ENCODE data around the gene PFKP. TPM values are rescaled to one million over a fixed set of nuclear protein-coding genes. Genes with fewer than 3 reads are reported as not detected.

PFKP gene
- total RNA-seq, 4 donors from 2014 or later, result 22.4 to 45.4 (median 29.1) TPM

DNA sequence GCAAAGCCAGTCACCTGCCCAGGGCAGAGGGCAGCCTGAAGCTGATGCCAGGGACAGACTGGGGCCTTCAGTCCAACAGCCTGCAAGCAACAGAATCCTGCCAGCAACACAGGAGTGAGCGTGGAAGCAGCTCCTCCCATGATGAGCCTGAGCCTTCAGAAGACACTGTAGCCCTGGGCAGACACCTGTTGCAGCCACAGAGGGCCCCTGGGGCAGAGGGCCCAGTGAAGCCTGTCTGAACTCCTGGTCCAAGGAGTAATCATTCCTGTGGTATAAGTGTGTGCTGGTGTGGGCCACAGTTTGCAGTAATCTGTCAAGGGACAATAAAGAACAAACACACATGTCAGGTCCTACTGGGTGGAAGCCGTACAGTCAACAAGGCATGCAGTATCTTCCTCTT is 2.9 kb upstream of the PFKP start:
- peaks cover 0 to 9% of the 10 kb centered on the region in 2 donors for H3K27me3 ChIP-seq
- WGBS, 2 donors, result 94 to 97% methylated on average over 2 of the region's 2 CpGs

DNA sequence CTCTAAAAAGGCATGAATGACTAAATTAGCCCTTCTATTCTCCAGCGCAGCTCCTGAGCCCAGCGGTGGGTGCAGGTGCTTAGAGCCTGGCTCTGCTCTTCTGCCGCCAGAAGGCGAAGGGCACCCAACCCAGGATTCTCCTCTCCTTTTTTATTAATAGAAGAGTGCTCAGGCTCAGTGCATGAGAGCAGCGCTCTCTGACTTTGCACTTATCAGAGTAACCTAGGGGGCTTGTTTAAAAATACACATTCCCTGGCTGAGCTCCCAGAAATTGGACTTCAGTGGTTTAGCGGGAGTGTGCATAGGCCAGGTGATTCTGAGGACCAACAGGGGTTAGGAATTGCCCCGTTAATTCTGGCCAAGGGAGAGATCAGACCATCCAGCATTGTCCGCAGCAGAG is 1.7 kb upstream of the PFKP start:
- H3K27ac ChIP-seq, result no peak overlapping the region
- H3K4me1 ChIP-seq, result peaks cover 0 to 30% (median 15%) of the 10 kb centered on the region in 4 donors
- 80 to 82% methylated on average over 8 of the region's 8 CpGs for WGBS, 2 donors
- no peak overlapping the region for H3K4me3 ChIP-seq
- DNase-seq (ENCODE audit: low spot score in 2 of 2), result no peak
- TF ChIP-seq, protein P1, sequence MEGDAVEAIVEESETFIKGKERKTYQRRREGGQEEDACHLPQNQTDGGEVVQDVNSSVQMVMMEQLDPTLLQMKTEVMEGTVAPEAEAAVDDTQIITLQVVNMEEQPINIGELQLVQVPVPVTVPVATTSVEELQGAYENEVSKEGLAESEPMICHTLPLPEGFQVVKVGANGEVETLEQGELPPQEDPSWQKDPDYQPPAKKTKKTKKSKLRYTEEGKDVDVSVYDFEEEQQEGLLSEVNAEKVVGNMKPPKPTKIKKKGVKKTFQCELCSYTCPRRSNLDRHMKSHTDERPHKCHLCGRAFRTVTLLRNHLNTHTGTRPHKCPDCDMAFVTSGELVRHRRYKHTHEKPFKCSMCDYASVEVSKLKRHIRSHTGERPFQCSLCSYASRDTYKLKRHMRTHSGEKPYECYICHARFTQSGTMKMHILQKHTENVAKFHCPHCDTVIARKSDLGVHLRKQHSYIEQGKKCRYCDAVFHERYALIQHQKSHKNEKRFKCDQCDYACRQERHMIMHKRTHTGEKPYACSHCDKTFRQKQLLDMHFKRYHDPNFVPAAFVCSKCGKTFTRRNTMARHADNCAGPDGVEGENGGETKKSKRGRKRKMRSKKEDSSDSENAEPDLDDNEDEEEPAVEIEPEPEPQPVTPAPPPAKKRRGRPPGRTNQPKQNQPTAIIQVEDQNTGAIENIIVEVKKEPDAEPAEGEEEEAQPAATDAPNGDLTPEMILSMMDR (IDR thresholded peaks at IDR 0.05), result no peak
- TF ChIP-seq POLR2A (IDR thresholded peaks at IDR 0.05) (no peak), EP300 (IDR thresholded peaks at IDR 0.05) (no peak)
- H3K27me3 ChIP-seq, result peaks cover 0 to 9% of the 10 kb centered on the region in 2 donors
- H3K36me3 ChIP-seq, result no peaks in the 10 kb centered on the region
- H3K9me3 ChIP-seq, result no peaks in the 10 kb centered on the region

More for the DNA sequence above, 2.9 kb upstream of the PFKP start:
- Histone ChIP-seq H3K9me3 (no peaks in the 10 kb centered on the region), H3K36me3 (no peaks in the 10 kb centered on the region), H3K4me3 (no peak overlapping the region), H3K27ac (no peak overlapping the region), H3K4me1 (peaks cover 0 to 27% (median 14%) of the 10 kb centered on the region in 4 donors)
- TF ChIP-seq, protein P1 (IDR thresholded peaks at IDR 0.05), result no peak
- no peak for TF ChIP-seq EP300 (IDR thresholded peaks at IDR 0.05)
- no peak for DNase-seq (ENCODE audit: low spot score in 2 of 2)

DNA sequence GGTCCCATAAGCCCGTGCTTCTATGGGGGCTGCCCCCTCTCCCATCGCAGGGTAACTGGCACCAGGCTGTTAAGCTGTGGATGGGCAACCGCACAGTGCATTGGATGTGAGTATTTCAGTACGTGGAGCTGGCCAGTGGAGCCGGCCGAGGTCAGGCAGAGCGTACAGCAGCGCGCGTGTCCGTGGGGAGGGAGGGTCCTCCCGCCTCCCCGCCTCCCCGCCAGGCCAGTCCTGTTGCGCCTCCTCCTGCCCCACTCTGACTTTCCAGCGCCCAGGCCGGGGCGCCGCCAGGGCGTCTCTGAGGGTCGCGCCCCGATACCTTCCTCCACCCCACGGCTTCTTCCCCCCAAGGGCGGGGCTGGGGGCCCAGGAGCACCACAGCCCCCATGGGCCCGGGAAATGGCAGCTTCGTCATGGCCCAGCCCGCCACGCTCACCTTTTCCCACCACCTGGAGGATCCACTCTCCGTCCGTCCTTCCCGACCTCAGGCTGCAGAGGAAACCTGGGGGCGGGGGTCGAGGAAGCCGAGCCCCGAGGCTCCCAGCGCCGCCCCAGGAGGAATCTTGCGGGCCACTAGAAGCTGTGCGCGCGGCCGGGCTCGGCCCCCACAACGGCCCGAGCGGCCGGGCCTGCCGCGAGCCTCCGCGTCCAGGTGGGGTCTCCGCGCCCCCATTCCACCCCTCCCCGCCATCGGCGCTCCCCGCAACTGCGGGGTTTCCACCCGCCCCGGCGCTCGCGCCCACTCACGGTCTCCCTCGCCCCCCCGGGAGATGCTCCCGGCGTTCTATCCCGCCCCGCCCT is 831 bp upstream of the PFKP start:
- Histone ChIP-seq H3K27me3 (peaks cover 0 to 9% of the 10 kb centered on the region in 2 donors), H3K4me1 (peaks cover 0 to 30% (median 15%) of the 10 kb centered on the region in 4 donors), H3K9me3 (no peaks in the 10 kb centered on the region), H3K36me3 (no peaks in the 10 kb centered on the region), H3K27ac (peak overlapping the region in 3 of 4 donors; percentile 11 to 83 (median 68)), H3K4me3 (peak overlapping the region; percentile 31 to 88 (median 72))
- TF ChIP-seq POLR2A (IDR thresholded peaks at IDR 0.05) (no peak), EP300 (IDR thresholded peaks at IDR 0.05) (no peak)
- TF ChIP-seq, protein P1 (IDR thresholded peaks at IDR 0.05), result no peak
- 8 to 11% methylated on average over 23 to 57 of the region's 71 CpGs for WGBS, 2 donors
- no peak for DNase-seq (ENCODE audit: low spot score in 2 of 2)

DNA sequence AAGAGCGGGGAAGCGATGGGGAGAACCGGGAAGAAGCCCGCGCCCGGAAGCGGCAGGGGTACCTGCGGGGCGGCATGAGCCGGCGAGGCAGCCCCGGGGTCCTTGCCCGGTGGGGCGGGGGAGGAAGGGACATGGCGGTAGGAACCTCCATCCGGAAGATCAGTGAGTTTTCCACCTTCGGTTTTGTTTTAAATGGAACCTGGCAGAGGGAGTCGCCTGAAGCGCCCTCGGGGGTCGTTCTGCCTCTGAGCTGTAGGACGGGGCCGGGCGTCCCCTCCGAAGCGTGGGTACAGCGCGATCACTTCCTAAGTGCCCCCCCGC is 471 bp downstream of the PFKP start:
- 2% methylated on average over 27 of the region's 29 CpGs for WGBS, 2 donors
- H3K36me3 ChIP-seq, result no peaks in the 10 kb centered on the region
- peak overlapping the region; percentile 65 to 83 (median 69) for H3K27ac ChIP-seq
- H3K4me1 ChIP-seq, result peaks cover 0 to 30% (median 15%) of the 10 kb centered on the region in 4 donors
- peaks cover 0 to 9% of the 10 kb centered on the region in 2 donors for H3K27me3 ChIP-seq
- no peaks in the 10 kb centered on the region for H3K9me3 ChIP-seq
- no peak for TF ChIP-seq EP300 (IDR thresholded peaks at IDR 0.05)
- TF ChIP-seq, protein P1 (IDR thresholded peaks at IDR 0.05), result no peak
- TF ChIP-seq POLR2A (IDR thresholded peaks at IDR 0.05), result no peak
- H3K4me3 ChIP-seq, result peak overlapping the region; percentile 61 to 88 (median 84)
- no peak for DNase-seq (ENCODE audit: low spot score in 2 of 2)

DNA sequence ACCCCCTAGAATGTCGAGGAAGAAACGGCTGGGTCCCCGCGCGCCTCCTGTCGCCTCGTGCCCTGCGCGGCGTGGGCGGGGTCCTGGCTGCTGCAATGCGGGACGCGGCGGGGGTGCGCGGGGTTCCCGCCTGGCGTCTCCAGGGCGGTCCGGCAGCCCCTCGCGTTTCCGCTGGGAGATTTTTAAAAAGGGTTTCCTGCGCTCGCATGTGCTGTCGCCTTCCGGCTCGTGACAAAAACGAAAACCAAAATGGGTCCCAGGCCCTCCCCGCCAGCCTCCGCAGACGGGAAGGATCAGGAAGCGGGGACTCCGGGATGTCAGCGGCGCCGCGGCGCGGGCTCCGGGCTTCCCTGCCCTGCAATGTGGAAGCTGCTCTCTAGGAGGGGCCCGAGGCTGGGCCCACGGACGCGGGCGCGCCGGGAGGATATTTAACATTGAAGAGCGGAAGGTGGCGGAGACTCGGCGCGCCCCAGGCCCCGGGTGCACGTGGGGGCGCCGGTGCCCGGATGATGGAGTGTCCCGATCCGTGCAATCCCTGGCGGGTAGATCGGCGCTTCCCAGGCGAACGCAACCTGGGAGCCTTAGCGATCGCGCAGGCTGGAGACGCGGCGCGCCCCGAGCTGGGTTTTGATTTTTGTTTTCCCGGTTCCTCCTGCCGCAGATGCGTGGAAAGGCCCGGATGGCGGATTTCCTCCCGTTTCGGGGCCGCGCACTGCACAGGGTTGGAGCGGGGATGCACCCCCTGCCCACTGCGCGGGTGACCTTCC is 1.0 kb downstream of the PFKP start:
- Histone ChIP-seq H3K27me3 (peaks cover 0 to 9% of the 10 kb centered on the region in 2 donors), H3K4me1 (peaks cover 0 to 30% (median 15%) of the 10 kb centered on the region in 4 donors), H3K36me3 (no peaks in the 10 kb centered on the region), H3K9me3 (no peaks in the 10 kb centered on the region), H3K4me3 (peak overlapping the region; percentile 61 to 88 (median 84)), H3K27ac (peak overlapping the region; percentile 65 to 83 (median 69))
- 0% methylated on average over 20 to 63 of the region's 86 CpGs for WGBS, 2 donors
- TF ChIP-seq, protein P1 (IDR thresholded peaks at IDR 0.05), result peak in 2 of 5 experiments; percentile 13 to 39
- peak in 1 of 2 donors; percentile 14 for TF ChIP-seq POLR2A (IDR thresholded peaks at IDR 0.05)
- TF ChIP-seq EP300 (IDR thresholded peaks at IDR 0.05), result peak in 1 of 2 donors; percentile 47
- peak; percentile 38 to 49 for DNase-seq (ENCODE audit: low spot score in 2 of 2)
